ENCODE results near the gene ZNF793. TPM values are rescaled to one million over a fixed set of nuclear protein-coding genes. Genes with fewer than 3 reads are reported as not detected.

ZNF793 gene
- total RNA-seq, 4 donors from 2014 or later: 8.7 to 11.3 (median 10.2) TPM

- 96 to 97% methylated on average over 7 of the region's 7 CpGs for WGBS, 2 donors
- H3K27ac ChIP-seq: no peak overlapping the region
- peaks cover 20% of the 10 kb centered on the region for H3K9me3 ChIP-seq
- no peaks in the 10 kb centered on the region for H3K4me1 ChIP-seq
- no peak for TF ChIP-seq POLR2A (IDR thresholded peaks at IDR 0.05)
- TF ChIP-seq CTCF (IDR thresholded peaks at IDR 0.05): no peak
- no peak for DNase-seq
- intact Hi-C loops (cut with DNase I): loop anchor here (5.0 to 10.0 kb wide), 3 partner anchors 430 to 1020 kb away; no protein-coding TSS in a partner anchor
- peaks cover 22 to 24% of the 10 kb centered on the region in 2 donors for H3K36me3 ChIP-seq
- H3K4me3 ChIP-seq (replicated peaks in 1 of 3): no peak overlapping the region
- H3K27me3 ChIP-seq: no peaks in the 10 kb centered on the region
These were observed 58.1 kb downstream of the ZNF793 start for GRCh38 chr19:37564624-37565369.

- Histone ChIP-seq H3K27ac (no peak overlapping the region), H3K27me3 (no peaks in the 10 kb centered on the region), H3K9me3 (peaks cover 20% of the 10 kb centered on the region), H3K4me3 (replicated peaks in 1 of 3) (no peak overlapping the region), H3K36me3 (peaks cover 22 to 24% of the 10 kb centered on the region in 2 donors), H3K4me1 (no peaks in the 10 kb centered on the region)
- TF ChIP-seq POLR2A (IDR thresholded peaks at IDR 0.05) (no peak), CTCF (IDR thresholded peaks at IDR 0.05) (no peak)
- no peak for DNase-seq
- intact Hi-C loops (cut with DNase I): loop anchor here (5.0 to 10.0 kb wide), 3 partner anchors 431 to 1021 kb away; no protein-coding TSS in a partner anchor
These were observed 58.6 kb downstream of the ZNF793 start for GRCh38 chr19:37565370-37565669.

- Histone ChIP-seq H3K27me3 (no peaks in the 10 kb centered on the region), H3K36me3 (peaks cover 0 to 12% of the 10 kb centered on the region in 2 donors), H3K9me3 (peaks cover 11% of the 10 kb centered on the region), H3K4me1 (no peaks in the 10 kb centered on the region), H3K4me3 (replicated peaks in 1 of 3) (no peak overlapping the region), H3K27ac (no peak overlapping the region)
- intact Hi-C loops (cut with DNase I): loop anchor here (10.0 kb wide), 1 partner anchor 147 kb away; no protein-coding TSS in a partner anchor
- no peak for DNase-seq
- TF ChIP-seq CTCF (IDR thresholded peaks at IDR 0.05): no peak
- no peak for TF ChIP-seq POLR2A (IDR thresholded peaks at IDR 0.05)
These were observed 65.5 kb downstream of the ZNF793 start for GRCh38 chr19:37572203-37572602.

- Histone ChIP-seq H3K27me3 (no peaks in the 10 kb centered on the region), H3K4me1 (no peaks in the 10 kb centered on the region), H3K9me3 (no peaks in the 10 kb centered on the region), H3K27ac (no peak overlapping the region), H3K36me3 (peaks cover 36 to 66% of the 10 kb centered on the region in 2 donors), H3K4me3 (replicated peaks in 1 of 3) (no peak overlapping the region)
- TF ChIP-seq POLR2A (IDR thresholded peaks at IDR 0.05): no peak
- no peak for TF ChIP-seq CTCF (IDR thresholded peaks at IDR 0.05)
- DNase-seq: no peak
- intact Hi-C loops (cut with DNase I): no loop called here
- WGBS, 2 donors: 66 to 74% methylated on average over 2 of the region's 2 CpGs
These were observed 76.6 kb downstream of the ZNF793 start for GRCh38 chr19:37583340-37583739.

Other genes with a start within 250 kb of the ZNF793 start
- 10 to 100 TPM; 11.6 to 16.4 (median 12.9) TPM for gene ZNF527, start 135.8 kb upstream of the ZNF793 start, total RNA-seq
- gene ZNF569, start 39.5 kb upstream of the ZNF793 start, total RNA-seq: 10 to 100 TPM in 1 of 4 donors, 1 to 10 TPM in 3; 8.6 to 13.7 (median 9.7) TPM
- 10 to 100 TPM in 2 of 4 donors, 1 to 10 TPM in 2; 8.8 to 19.6 (median 12.9) TPM for gene ZNF570, start 37.6 kb upstream of the ZNF793 start, total RNA-seq
- gene ZNF571, start 87.9 kb downstream of the ZNF793 start, total RNA-seq: 10 to 100 TPM in 3 of 4 donors, 1 to 10 TPM in 1; 8.7 to 19.3 (median 13.8) TPM
- gene ZNF540, start 87.9 kb downstream of the ZNF793 start, total RNA-seq: 10 to 100 TPM in 2 of 4 donors, 1 to 10 TPM in 2; 9.6 to 30.7 (median 11.0) TPM
- 10 to 100 TPM; 18.5 to 29.4 (median 23.2) TPM for gene ZFP30, start 148.5 kb downstream of the ZNF793 start, total RNA-seq
- 10 to 100 TPM in 3 of 4 donors, 1 to 10 TPM in 1; 8.0 to 15.8 (median 11.1) TPM for gene ZNF607, start 212.8 kb downstream of the ZNF793 start, total RNA-seq